Testis (tissue), 2 donors: ENCODE measurements around the gene NRXN3.

Experiments
- CTCF ChIP-seq, 3 experiments: fragments of 450-650 bp in 2 of 3; fragments of 200-600 bp in 1 of 3; sonication (generic) in 1 of 3; IDR thresholded peaks; one replicate each; pipeline ENCODE4 v1.5.1; 2016 to 2019; ENCODE audit warnings: antibody characterized with exemption in 3 of 3, mild to moderate bottlenecking in 2 of 3, moderate library complexity in 1 of 3
- POLR2A ChIP-seq: fragments of 450-650 bp; IDR thresholded peaks from one replicate; pipeline ENCODE4 v1.6.1; 2017; ENCODE audit warnings: antibody characterized with exemption, mild to moderate bottlenecking, moderate library complexity

- TF ChIP-seq CTCF (IDR thresholded peaks at IDR 0.05) (no peak), POLR2A (no peak)
Observed at GRCh38 chr14:78162202-78162601, 8.0 kb upstream of the NRXN3 start.
